ENCODE results near the gene HHIPL1.

Gene HHIPL1

GRCh38 chr14:99626041-99626648 is 18.8 kb upstream of the HHIPL1 start:
- no peak overlapping the region for H3K9ac ChIP-seq (ENCODE audit: low read depth, low read length, poor library complexity, severe bottlenecking)
- H3K9me3 ChIP-seq (ENCODE audit: insufficient read depth, low read depth, low read length), result no peaks in the 10 kb centered on the region
- no peaks in the 10 kb centered on the region for H3K27me3 ChIP-seq (ENCODE audit: insufficient read depth, low read length, poor library complexity, severe bottlenecking)
- no peak overlapping the region for H3K4me2 ChIP-seq (ENCODE audit: low read depth, low read length, poor library complexity, severe bottlenecking)
- no peak overlapping the region for H2AFZ ChIP-seq (ENCODE audit: low read length)
- TF ChIP-seq EZH2phosphoT487 (IDR thresholded peaks at IDR 0.05; ENCODE audit: borderline replicate concordance), result no peak
- TF ChIP-seq, protein P1, sequence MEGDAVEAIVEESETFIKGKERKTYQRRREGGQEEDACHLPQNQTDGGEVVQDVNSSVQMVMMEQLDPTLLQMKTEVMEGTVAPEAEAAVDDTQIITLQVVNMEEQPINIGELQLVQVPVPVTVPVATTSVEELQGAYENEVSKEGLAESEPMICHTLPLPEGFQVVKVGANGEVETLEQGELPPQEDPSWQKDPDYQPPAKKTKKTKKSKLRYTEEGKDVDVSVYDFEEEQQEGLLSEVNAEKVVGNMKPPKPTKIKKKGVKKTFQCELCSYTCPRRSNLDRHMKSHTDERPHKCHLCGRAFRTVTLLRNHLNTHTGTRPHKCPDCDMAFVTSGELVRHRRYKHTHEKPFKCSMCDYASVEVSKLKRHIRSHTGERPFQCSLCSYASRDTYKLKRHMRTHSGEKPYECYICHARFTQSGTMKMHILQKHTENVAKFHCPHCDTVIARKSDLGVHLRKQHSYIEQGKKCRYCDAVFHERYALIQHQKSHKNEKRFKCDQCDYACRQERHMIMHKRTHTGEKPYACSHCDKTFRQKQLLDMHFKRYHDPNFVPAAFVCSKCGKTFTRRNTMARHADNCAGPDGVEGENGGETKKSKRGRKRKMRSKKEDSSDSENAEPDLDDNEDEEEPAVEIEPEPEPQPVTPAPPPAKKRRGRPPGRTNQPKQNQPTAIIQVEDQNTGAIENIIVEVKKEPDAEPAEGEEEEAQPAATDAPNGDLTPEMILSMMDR (conservative IDR thresholded peaks at IDR 0.05; ENCODE audit: low read length), result no peak
- H3K4me1 ChIP-seq (ENCODE audit: insufficient read depth, low read length, poor library complexity, severe bottlenecking), result no peaks in the 10 kb centered on the region
- no peaks in the 10 kb centered on the region for H3K36me3 ChIP-seq (ENCODE audit: insufficient read depth, low read length)
- no peaks in the 10 kb centered on the region for H3F3A ChIP-seq (ENCODE audit: low read depth)
- no peak overlapping the region for H3K4me3 ChIP-seq (ENCODE audit: low read length, poor library complexity, severe bottlenecking)
- H3K79me2 ChIP-seq (ENCODE audit: insufficient read depth, low read length), result no peaks in the 10 kb centered on the region
- no peaks in the 10 kb centered on the region for H4K20me1 ChIP-seq (ENCODE audit: insufficient read depth, low read length, poor library complexity, severe bottlenecking)
- no peaks in the 10 kb centered on the region for H3K9me2 ChIP-seq (replicated peaks; ENCODE audit: low read depth, low read length)

- no peaks in the 10 kb centered on the region for H3K27me3 ChIP-seq (ENCODE audit: insufficient read depth, low read length, poor library complexity, severe bottlenecking)
- H3K9me3 ChIP-seq (ENCODE audit: insufficient read depth, low read depth, low read length), result no peaks in the 10 kb centered on the region
- H3K4me2 ChIP-seq (ENCODE audit: low read depth, low read length, poor library complexity, severe bottlenecking), result no peak overlapping the region
- H2AFZ ChIP-seq (ENCODE audit: low read length), result no peak overlapping the region
- no peak overlapping the region for H3K4me3 ChIP-seq (ENCODE audit: low read length, poor library complexity, severe bottlenecking)
- H3K79me2 ChIP-seq (ENCODE audit: insufficient read depth, low read length), result no peaks in the 10 kb centered on the region
- H3K9me2 ChIP-seq (replicated peaks; ENCODE audit: low read depth, low read length), result no peaks in the 10 kb centered on the region
- no peaks in the 10 kb centered on the region for H3K4me1 ChIP-seq (ENCODE audit: insufficient read depth, low read length, poor library complexity, severe bottlenecking)
- no peak overlapping the region for H3K9ac ChIP-seq (ENCODE audit: low read depth, low read length, poor library complexity, severe bottlenecking)
- no peaks in the 10 kb centered on the region for H3K36me3 ChIP-seq (ENCODE audit: insufficient read depth, low read length)
- TF ChIP-seq EZH2phosphoT487 (IDR thresholded peaks at IDR 0.05; ENCODE audit: borderline replicate concordance), result no peak
- TF ChIP-seq, protein P1 (conservative IDR thresholded peaks at IDR 0.05; ENCODE audit: low read length), result no peak
- H3F3A ChIP-seq (ENCODE audit: low read depth), result no peaks in the 10 kb centered on the region
- no peaks in the 10 kb centered on the region for H4K20me1 ChIP-seq (ENCODE audit: insufficient read depth, low read length, poor library complexity, severe bottlenecking)
Measured at GRCh38 chr14:99627100-99627499, 17.8 kb upstream of the HHIPL1 start.

GRCh38 chr14:99627510-99628381 is 17.2 kb upstream of the HHIPL1 start:
- Histone ChIP-seq H3K9me2 (replicated peaks; ENCODE audit: low read depth, low read length) (no peaks in the 10 kb centered on the region), H3K36me3 (ENCODE audit: insufficient read depth, low read length) (no peaks in the 10 kb centered on the region), H3K9ac (ENCODE audit: low read depth, low read length, poor library complexity, severe bottlenecking) (no peak overlapping the region), H3K9me3 (ENCODE audit: insufficient read depth, low read depth, low read length) (no peaks in the 10 kb centered on the region), H3K4me2 (ENCODE audit: low read depth, low read length, poor library complexity, severe bottlenecking) (no peak overlapping the region), H3K79me2 (ENCODE audit: insufficient read depth, low read length) (no peaks in the 10 kb centered on the region), H3K27me3 (ENCODE audit: insufficient read depth, low read length, poor library complexity, severe bottlenecking) (no peaks in the 10 kb centered on the region), H4K20me1 (ENCODE audit: insufficient read depth, low read length, poor library complexity, severe bottlenecking) (no peaks in the 10 kb centered on the region), H3K4me1 (ENCODE audit: insufficient read depth, low read length, poor library complexity, severe bottlenecking) (no peaks in the 10 kb centered on the region), H3K4me3 (ENCODE audit: low read length, poor library complexity, severe bottlenecking) (no peak overlapping the region), H3F3A (ENCODE audit: low read depth) (no peaks in the 10 kb centered on the region), H2AFZ (ENCODE audit: low read length) (no peak overlapping the region)
- TF ChIP-seq EZH2phosphoT487 (IDR thresholded peaks at IDR 0.05; ENCODE audit: borderline replicate concordance), result no peak
- TF ChIP-seq, protein P1 (conservative IDR thresholded peaks at IDR 0.05; ENCODE audit: low read length), result no peak

All from Loucy (cell line).